Ascending aorta (tissue), 2 donors: ENCODE data around the gene RAP1GAP2. TPM values are rescaled to one million over a fixed set of nuclear protein-coding genes. Genes with fewer than 3 reads are reported as not detected.
"Not testable (repeated sequence)": the region's sequence is repeated elsewhere in the genome, so short reads cannot be mapped to it uniquely, and the experiment has no call there.

Experiments
- DNase-seq, 2 donors: peaks; one replicate each; pipeline ENCODE4 v3.0.0-alpha.2; 2019; ENCODE audit warnings: low spot score in 2 of 2
- H3K27ac ChIP-seq, 2 donors: fragments of 200-600 bp; sonication (generic); one replicate each; pipeline ENCODE4 v1.5.1; 2016 to 2017; ENCODE audit warnings: mild to moderate bottlenecking in 1 of 2
- H3K27me3 ChIP-seq: fragments of 200-600 bp; sonication (generic); one replicate; pipeline ENCODE4 v1.5.1; 2017
- H3K36me3 ChIP-seq, 2 donors: fragments of 200-600 bp; sonication (generic); one replicate each; pipeline ENCODE4 v1.5.1; 2016
- H3K4me1 ChIP-seq, 2 donors: fragments of 200-600 bp; sonication (generic); one replicate each; pipeline ENCODE4 v1.5.1; 2016 to 2017; ENCODE audit warnings: mild to moderate bottlenecking in 1 of 2
- H3K4me3 ChIP-seq, 2 donors: fragments of 200-600 bp; sonication (generic); one replicate each; pipeline ENCODE4 v1.5.1; 2016 to 2017; ENCODE audit warnings: mild to moderate bottlenecking in 1 of 2
- H3K9me3 ChIP-seq, 2 donors: fragments of 200-600 bp; sonication (generic); one replicate each; pipeline ENCODE4 v1.5.1; 2016
- CTCF ChIP-seq, 3 experiments: fragments of 200-600 bp in 2 of 3; fragments of 450-650 bp in 1 of 3; sonication (generic) in 2 of 3; IDR thresholded peaks; one replicate each; pipeline ENCODE4 v1.5.1; 2016 to 2019; ENCODE audit warnings: antibody characterized with exemption in 3 of 3, mild to moderate bottlenecking in 1 of 3, moderate library complexity in 1 of 3
- intact Hi-C: fragments of 100-400 bp; cut with DNase I; formaldehyde crosslinking; loops from one replicate; pipeline ENCODE4 v1.15.1; 2023
- total RNA-seq: library from RNA; depleted of rRNA; stranded (reverse); fragments of >200 nt; gene quantifications from one replicate; pipeline ENCODE4 v1.1.0, GENCODE V29; 2016

RAP1GAP2 gene
- total RNA-seq, 1 donor from 2014 or later = 1.6 TPM

- Histone ChIP-seq H3K27ac (no peak overlapping the region), H3K4me1 (no peaks in the 10 kb centered on the region), H3K9me3 (no peaks in the 10 kb centered on the region), H3K36me3 (no peaks in the 10 kb centered on the region), H3K27me3 (no peaks in the 10 kb centered on the region), H3K4me3 (no peak overlapping the region)
- TF ChIP-seq CTCF (IDR thresholded peaks at IDR 0.05) = no peak
- intact Hi-C loops = no loop called here
- DNase-seq = peak; percentile 32 to 65
Observed at GRCh38 chr17:2990396-2990795, 194.2 kb downstream of the RAP1GAP2 start.

- H3K27ac ChIP-seq, H3K4me1 ChIP-seq, H3K36me3 ChIP-seq, H3K9me3 ChIP-seq, intact Hi-C loops, H3K4me3 ChIP-seq, H3K27me3 ChIP-seq: not testable (repeated sequence)
- DNase-seq = peak in 1 of 2 donors; percentile 31
Observed at GRCh38 chr17:2991396-2992180, 195.3 kb downstream of the RAP1GAP2 start.

- DNase-seq = no peak
- no peak overlapping the region for H3K4me3 ChIP-seq
- no peaks in the 10 kb centered on the region for H3K36me3 ChIP-seq
- no peaks in the 10 kb centered on the region for H3K27me3 ChIP-seq
- no peaks in the 10 kb centered on the region for H3K9me3 ChIP-seq
- no peak for TF ChIP-seq CTCF (IDR thresholded peaks at IDR 0.05)
- H3K27ac ChIP-seq = no peak overlapping the region
- no peaks in the 10 kb centered on the region for H3K4me1 ChIP-seq
- intact Hi-C loops = no loop called here
Observed at GRCh38 chr17:2994441-2994840, 198.2 kb downstream of the RAP1GAP2 start.

- Histone ChIP-seq H3K4me3 (no peak overlapping the region), H3K27me3 (no peaks in the 10 kb centered on the region), H3K4me1 (no peaks in the 10 kb centered on the region), H3K36me3 (no peaks in the 10 kb centered on the region), H3K27ac (no peak overlapping the region), H3K9me3 (no peaks in the 10 kb centered on the region)
- intact Hi-C loops = no loop called here
- TF ChIP-seq CTCF (IDR thresholded peaks at IDR 0.05) = no peak
- DNase-seq = no peak
Observed at GRCh38 chr17:2995377-2995776, 199.1 kb downstream of the RAP1GAP2 start.

GRCh38 chr17:2995886-2996809 lies 199.9 kb downstream of the RAP1GAP2 start:
- no peaks in the 10 kb centered on the region for H3K9me3 ChIP-seq
- no peak for DNase-seq
- H3K4me1 ChIP-seq = no peaks in the 10 kb centered on the region
- H3K36me3 ChIP-seq = no peaks in the 10 kb centered on the region
- intact Hi-C loops = no loop called here
- no peaks in the 10 kb centered on the region for H3K27me3 ChIP-seq
- TF ChIP-seq CTCF (IDR thresholded peaks at IDR 0.05) = no peak
- peak overlapping the region; percentile 37 to 39 for H3K27ac ChIP-seq
- no peak overlapping the region for H3K4me3 ChIP-seq
